ENCODE data around the gene ACYP2.
"Not testable (repeated sequence)": the region's sequence is repeated elsewhere in the genome, so short reads cannot be mapped to it uniquely, and the experiment has no call there.

Gene ACYP2

GRCh38 chr2:54271843-54272627 lies 156.6 kb downstream of the ACYP2 start:
- H3K27me3 Mint-ChIP-seq, result no peaks in the 10 kb centered on the region
- CTCF ChIA-PET, result no interaction called here
- H3K4me3 Mint-ChIP-seq, result no peak overlapping the region
- peaks cover 5% of the 10 kb centered on the region for H3K36me3 Mint-ChIP-seq
- DNase-seq, result no peak
- H3K27ac Mint-ChIP-seq, result no peak overlapping the region
- H3K4me1 Mint-ChIP-seq, result peaks cover 17% of the 10 kb centered on the region
- H3K9me3 Mint-ChIP-seq, result peaks cover 4% of the 10 kb centered on the region

GRCh38 chr2:54274781-54275242 lies 159.4 kb downstream of the ACYP2 start:
- no peak for DNase-seq
- Mint-ChIP-seq H3K27ac (no peak overlapping the region), H3K27me3 (no peaks in the 10 kb centered on the region), H3K4me1 (peaks cover 17% of the 10 kb centered on the region), H3K9me3 (peaks cover 4% of the 10 kb centered on the region), H3K36me3 (peaks cover 5% of the 10 kb centered on the region), H3K4me3 (no peak overlapping the region)
- CTCF ChIA-PET, result no interaction called here

- H3K4me1 Mint-ChIP-seq, result peaks cover 17% of the 10 kb centered on the region
- peaks cover 5% of the 10 kb centered on the region for H3K36me3 Mint-ChIP-seq
- H3K9me3 Mint-ChIP-seq, result peaks cover 4% of the 10 kb centered on the region
- H3K4me3 Mint-ChIP-seq, result no peak overlapping the region
- CTCF ChIA-PET, result no interaction called here
- H3K27ac Mint-ChIP-seq, result no peak overlapping the region
- DNase-seq, result no peak
- H3K27me3 Mint-ChIP-seq, result no peaks in the 10 kb centered on the region
These were observed 160.1 kb downstream of the ACYP2 start for GRCh38 chr2:54275541-54275940.

- no peak overlapping the region for H3K4me3 Mint-ChIP-seq
- CTCF ChIA-PET, result no interaction called here
- DNase-seq, result no peak
- H3K27ac Mint-ChIP-seq, result no peak overlapping the region
- H3K36me3 Mint-ChIP-seq, result no peaks in the 10 kb centered on the region
- H3K4me1 Mint-ChIP-seq, result peaks cover 4% of the 10 kb centered on the region
- no peaks in the 10 kb centered on the region for H3K9me3 Mint-ChIP-seq
- H3K27me3 Mint-ChIP-seq, result no peaks in the 10 kb centered on the region
These were observed 164.0 kb downstream of the ACYP2 start for GRCh38 chr2:54279385-54279784.

GRCh38 chr2:54284826-54285225 lies 169.4 kb downstream of the ACYP2 start:
- CTCF ChIA-PET, result interaction anchor here (0.5 kb wide), 1 partner anchor 158 kb away, joined by 3 read pairs; no protein-coding TSS in a partner anchor

GRCh38 chr2:54285451-54285850 lies 170.0 kb downstream of the ACYP2 start:
- no peaks in the 10 kb centered on the region for H3K36me3 Mint-ChIP-seq
- no peaks in the 10 kb centered on the region for H3K27me3 Mint-ChIP-seq
- H3K4me3 Mint-ChIP-seq, result no peak overlapping the region
- CTCF ChIA-PET, result no interaction called here
- H3K27ac Mint-ChIP-seq, result no peak overlapping the region
- H3K4me1 Mint-ChIP-seq, result no peaks in the 10 kb centered on the region
- DNase-seq, result no peak
- no peaks in the 10 kb centered on the region for H3K9me3 Mint-ChIP-seq

More at GRCh38 chr2:54284826-54285225, 169.4 kb downstream of the ACYP2 start:
- DNase-seq, result no peak
- no peaks in the 10 kb centered on the region for H3K9me3 Mint-ChIP-seq
- H3K27me3 Mint-ChIP-seq, result no peaks in the 10 kb centered on the region
- no peaks in the 10 kb centered on the region for H3K36me3 Mint-ChIP-seq
- no peaks in the 10 kb centered on the region for H3K4me1 Mint-ChIP-seq
- no peak overlapping the region for H3K27ac Mint-ChIP-seq
- no peak overlapping the region for H3K4me3 Mint-ChIP-seq

- no peaks in the 10 kb centered on the region for H3K27me3 Mint-ChIP-seq
- H3K36me3 Mint-ChIP-seq, result no peaks in the 10 kb centered on the region
- no peaks in the 10 kb centered on the region for H3K4me1 Mint-ChIP-seq
- no peak overlapping the region for H3K4me3 Mint-ChIP-seq
- H3K9me3 Mint-ChIP-seq, result no peaks in the 10 kb centered on the region
- H3K27ac Mint-ChIP-seq, result no peak overlapping the region
- CTCF ChIA-PET, result no interaction called here
- DNase-seq, result no peak
These were observed 172.1 kb downstream of the ACYP2 start for GRCh38 chr2:54287532-54287931.

GRCh38 chr2:54289917-54290316 lies 174.5 kb downstream of the ACYP2 start:
- no peaks in the 10 kb centered on the region for H3K4me1 Mint-ChIP-seq
- DNase-seq, result no peak

GRCh38 chr2:54290356-54291025 lies 175.1 kb downstream of the ACYP2 start:
- no peak for DNase-seq
- H3K27me3 Mint-ChIP-seq, result no peaks in the 10 kb centered on the region
- H3K9me3 Mint-ChIP-seq, result no peaks in the 10 kb centered on the region
- CTCF ChIA-PET, result no interaction called here
- no peaks in the 10 kb centered on the region for H3K4me1 Mint-ChIP-seq
- H3K36me3 Mint-ChIP-seq, result no peaks in the 10 kb centered on the region
- H3K4me3 Mint-ChIP-seq, result no peak overlapping the region
- no peak overlapping the region for H3K27ac Mint-ChIP-seq

More at GRCh38 chr2:54289917-54290316, 174.5 kb downstream of the ACYP2 start:
- CTCF ChIA-PET, result no interaction called here
- Mint-ChIP-seq H3K9me3 (no peaks in the 10 kb centered on the region), H3K27ac (no peak overlapping the region), H3K36me3 (no peaks in the 10 kb centered on the region), H3K4me3 (no peak overlapping the region), H3K27me3 (no peaks in the 10 kb centered on the region)

- H3K36me3 Mint-ChIP-seq, H3K4me1 Mint-ChIP-seq, H3K4me3 Mint-ChIP-seq, DNase-seq, H3K9me3 Mint-ChIP-seq, H3K27me3 Mint-ChIP-seq, H3K27ac Mint-ChIP-seq, CTCF ChIA-PET: not testable (repeated sequence)
These were observed 179.2 kb downstream of the ACYP2 start for GRCh38 chr2:54294665-54295064.

GRCh38 chr2:54295911-54296310 lies 180.5 kb downstream of the ACYP2 start:
- Mint-ChIP-seq H3K27me3 (no peaks in the 10 kb centered on the region), H3K4me1 (no peaks in the 10 kb centered on the region), H3K4me3 (no peak overlapping the region), H3K9me3 (no peaks in the 10 kb centered on the region), H3K27ac (no peak overlapping the region), H3K36me3 (no peaks in the 10 kb centered on the region)
- CTCF ChIA-PET, result no interaction called here
- no peak for DNase-seq

- Mint-ChIP-seq H3K4me1 (no peaks in the 10 kb centered on the region), H3K27ac (no peak overlapping the region), H3K27me3 (peaks cover 3% of the 10 kb centered on the region), H3K36me3 (no peaks in the 10 kb centered on the region), H3K4me3 (no peak overlapping the region), H3K9me3 (no peaks in the 10 kb centered on the region)
- DNase-seq, result no peak
- CTCF ChIA-PET, result no interaction called here
These were observed 183.1 kb downstream of the ACYP2 start for GRCh38 chr2:54298514-54298913.

- no peak overlapping the region for H3K27ac Mint-ChIP-seq
- H3K4me1 Mint-ChIP-seq, result no peaks in the 10 kb centered on the region
- no peak overlapping the region for H3K4me3 Mint-ChIP-seq
- no peaks in the 10 kb centered on the region for H3K36me3 Mint-ChIP-seq
- H3K27me3 Mint-ChIP-seq, result peaks cover 3% of the 10 kb centered on the region
- CTCF ChIA-PET, result interaction anchor here (1.2 kb wide), 1 partner anchor 10 kb away, joined by 3 read pairs; no protein-coding TSS in a partner anchor
- H3K9me3 Mint-ChIP-seq, result no peaks in the 10 kb centered on the region
- DNase-seq, result no peak
These were observed 188.2 kb downstream of the ACYP2 start for GRCh38 chr2:54303631-54304030.

- no peak overlapping the region for H3K27ac Mint-ChIP-seq
- no peaks in the 10 kb centered on the region for H3K9me3 Mint-ChIP-seq
- H3K36me3 Mint-ChIP-seq, result no peaks in the 10 kb centered on the region
- no peak overlapping the region for H3K4me3 Mint-ChIP-seq
- no peak for DNase-seq
- CTCF ChIA-PET, result no interaction called here
- H3K27me3 Mint-ChIP-seq, result peaks cover 3% of the 10 kb centered on the region
- H3K4me1 Mint-ChIP-seq, result no peaks in the 10 kb centered on the region
These were observed 191.1 kb downstream of the ACYP2 start for GRCh38 chr2:54306556-54306955.

- Mint-ChIP-seq H3K4me3 (no peak overlapping the region), H3K27me3 (no peaks in the 10 kb centered on the region), H3K4me1 (no peaks in the 10 kb centered on the region), H3K9me3 (no peaks in the 10 kb centered on the region), H3K36me3 (no peaks in the 10 kb centered on the region), H3K27ac (no peak overlapping the region)
- DNase-seq, result no peak
- CTCF ChIA-PET, result no interaction called here
These were observed 192.8 kb downstream of the ACYP2 start for GRCh38 chr2:54308186-54308585.

Measured in activated naive CD4-positive, alpha-beta T cell treated with anti-CD3 and anti-CD28 coated beads, Interleukin-2, amount 10 ng/mL, durations not matched to agents 7 days and 5 days (primary cell).